ENCODE measurements around the gene FGF14. TPM values are rescaled to one million over a fixed set of nuclear protein-coding genes. Genes with fewer than 3 reads are reported as not detected.

FGF14 gene
- total and polyA plus RNA-seq, 2 experiments from 2014 or later, result 0.73 TPM; not detected in 1

DNA sequence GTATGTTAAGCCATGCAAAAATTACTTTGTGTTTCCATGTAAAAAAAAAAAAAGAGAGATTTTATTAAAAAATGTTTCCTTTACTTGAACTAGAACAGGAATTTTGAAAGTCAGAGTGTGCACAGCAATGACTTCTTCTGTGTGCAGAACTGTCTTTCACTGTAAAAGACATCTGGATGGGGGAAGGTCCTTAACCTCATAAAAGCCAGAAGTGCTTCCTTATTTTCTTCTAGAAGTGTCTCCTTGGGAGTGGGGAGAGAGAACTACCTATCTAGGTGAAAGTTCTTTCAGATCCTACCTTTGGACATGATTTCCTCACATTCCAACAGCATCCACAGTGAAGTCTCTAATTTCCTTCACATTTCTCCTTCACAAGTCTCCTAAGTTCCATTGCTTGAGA lies 360.3 kb downstream of the FGF14 start:
- H3K4me1 ChIP-seq (ENCODE audit: insufficient read depth), result no peaks in the 10 kb centered on the region
- no peak overlapping the region for H3K4me3 ChIP-seq
- no peaks in the 10 kb centered on the region for H3K27me3 ChIP-seq
- no peaks in the 10 kb centered on the region for H3K79me2 ChIP-seq
- H3K4me2 ChIP-seq, result no peak overlapping the region
- H3K9me3 ChIP-seq (ENCODE audit: low read depth), result no peaks in the 10 kb centered on the region
- no peaks in the 10 kb centered on the region for H4K20me1 ChIP-seq (ENCODE audit: insufficient read depth, poor library complexity, severe bottlenecking)
- no peak overlapping the region for H3K27ac ChIP-seq
- DNase-seq (ENCODE audit: low spot score), result no peak
- no peak overlapping the region for H2AFZ ChIP-seq
- TF ChIP-seq, protein P1, sequence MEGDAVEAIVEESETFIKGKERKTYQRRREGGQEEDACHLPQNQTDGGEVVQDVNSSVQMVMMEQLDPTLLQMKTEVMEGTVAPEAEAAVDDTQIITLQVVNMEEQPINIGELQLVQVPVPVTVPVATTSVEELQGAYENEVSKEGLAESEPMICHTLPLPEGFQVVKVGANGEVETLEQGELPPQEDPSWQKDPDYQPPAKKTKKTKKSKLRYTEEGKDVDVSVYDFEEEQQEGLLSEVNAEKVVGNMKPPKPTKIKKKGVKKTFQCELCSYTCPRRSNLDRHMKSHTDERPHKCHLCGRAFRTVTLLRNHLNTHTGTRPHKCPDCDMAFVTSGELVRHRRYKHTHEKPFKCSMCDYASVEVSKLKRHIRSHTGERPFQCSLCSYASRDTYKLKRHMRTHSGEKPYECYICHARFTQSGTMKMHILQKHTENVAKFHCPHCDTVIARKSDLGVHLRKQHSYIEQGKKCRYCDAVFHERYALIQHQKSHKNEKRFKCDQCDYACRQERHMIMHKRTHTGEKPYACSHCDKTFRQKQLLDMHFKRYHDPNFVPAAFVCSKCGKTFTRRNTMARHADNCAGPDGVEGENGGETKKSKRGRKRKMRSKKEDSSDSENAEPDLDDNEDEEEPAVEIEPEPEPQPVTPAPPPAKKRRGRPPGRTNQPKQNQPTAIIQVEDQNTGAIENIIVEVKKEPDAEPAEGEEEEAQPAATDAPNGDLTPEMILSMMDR (IDR thresholded peaks at IDR 0.05; ENCODE audit: poor library complexity), result no peak
- no peak for TF ChIP-seq EZH2 (IDR thresholded peaks at IDR 0.05; ENCODE audit: borderline replicate concordance)
- no peak for TF ChIP-seq EZH2phosphoT487 (IDR thresholded peaks at IDR 0.05; ENCODE audit: low read depth, severe bottlenecking, unreplicated experiment)
- H3K36me3 ChIP-seq (replicated peaks; ENCODE audit: insufficient read depth, low read depth), result no peaks in the 10 kb centered on the region
- no peaks in the 10 kb centered on the region for H3K9me2 ChIP-seq (replicated peaks; ENCODE audit: insufficient read depth)

DNA sequence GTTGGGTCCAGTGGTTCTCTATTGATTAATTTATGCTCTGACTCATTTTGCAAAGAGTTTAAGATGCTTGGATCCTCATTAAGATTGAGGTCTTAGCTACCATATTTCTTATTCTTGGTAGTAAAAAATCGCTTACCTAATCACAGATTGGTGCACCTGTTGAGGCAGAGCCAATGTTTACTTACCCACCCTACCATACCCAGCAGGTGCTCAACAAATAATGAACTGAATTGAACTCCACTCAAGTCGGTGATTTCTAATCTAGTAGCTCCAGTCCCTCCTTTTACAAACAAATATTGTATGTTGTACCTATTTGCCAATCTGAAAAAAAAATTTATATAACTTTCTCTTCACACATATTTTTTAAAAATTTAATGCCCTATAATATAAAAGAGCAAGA lies 361.0 kb downstream of the FGF14 start:
- TF ChIP-seq EZH2phosphoT487 (IDR thresholded peaks at IDR 0.05; ENCODE audit: low read depth, severe bottlenecking, unreplicated experiment) (no peak), EZH2 (IDR thresholded peaks at IDR 0.05; ENCODE audit: borderline replicate concordance) (no peak)
- TF ChIP-seq, protein P1 (IDR thresholded peaks at IDR 0.05; ENCODE audit: poor library complexity), result no peak
- Histone ChIP-seq H3K4me1 (ENCODE audit: insufficient read depth) (no peaks in the 10 kb centered on the region), H3K4me2 (no peak overlapping the region), H3K9me3 (ENCODE audit: low read depth) (no peaks in the 10 kb centered on the region), H3K36me3 (replicated peaks; ENCODE audit: insufficient read depth, low read depth) (no peaks in the 10 kb centered on the region), H3K79me2 (no peaks in the 10 kb centered on the region), H3K9me2 (replicated peaks; ENCODE audit: insufficient read depth) (no peaks in the 10 kb centered on the region), H3K27ac (no peak overlapping the region), H4K20me1 (ENCODE audit: insufficient read depth, poor library complexity, severe bottlenecking) (no peaks in the 10 kb centered on the region), H2AFZ (no peak overlapping the region), H3K4me3 (no peak overlapping the region), H3K27me3 (no peaks in the 10 kb centered on the region)
- WGBS (ENCODE audit: low lambda C conversion rate, missing lambda C conversion rate), result 57% methylated on average over 2 of the region's 2 CpGs
- no peak for DNase-seq (ENCODE audit: low spot score)

DNA sequence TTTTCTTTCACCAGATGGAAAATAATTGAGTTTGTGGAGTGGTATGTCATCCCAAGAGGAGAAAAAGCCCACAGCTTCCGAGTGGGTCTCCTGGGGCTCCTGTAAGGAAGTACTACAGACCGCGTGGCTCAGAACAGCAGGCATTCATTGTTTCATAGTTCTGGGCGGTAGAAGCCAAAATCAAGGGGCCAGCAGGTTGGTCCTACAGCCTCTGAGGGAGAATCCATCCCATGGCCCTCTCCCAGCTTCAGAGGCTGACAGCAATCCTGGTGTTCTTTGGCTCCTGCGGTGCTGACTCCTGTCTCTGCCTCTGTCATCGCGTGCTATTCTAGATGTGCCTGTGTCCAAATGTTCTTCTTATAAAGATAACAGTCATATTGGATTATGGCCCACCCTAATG lies 362.6 kb downstream of the FGF14 start:
- no peaks in the 10 kb centered on the region for H3K27me3 ChIP-seq
- H3K4me1 ChIP-seq (ENCODE audit: insufficient read depth), result no peaks in the 10 kb centered on the region
- WGBS (ENCODE audit: low lambda C conversion rate, missing lambda C conversion rate), result 83% methylated on average over 7 of the region's 7 CpGs
- no peaks in the 10 kb centered on the region for H4K20me1 ChIP-seq (ENCODE audit: insufficient read depth, poor library complexity, severe bottlenecking)
- no peaks in the 10 kb centered on the region for H3K9me2 ChIP-seq (replicated peaks; ENCODE audit: insufficient read depth)
- H2AFZ ChIP-seq, result no peak overlapping the region
- H3K9me3 ChIP-seq (ENCODE audit: low read depth), result no peaks in the 10 kb centered on the region
- DNase-seq (ENCODE audit: low spot score), result no peak
- no peaks in the 10 kb centered on the region for H3K79me2 ChIP-seq
- H3K27ac ChIP-seq, result no peak overlapping the region
- no peak overlapping the region for H3K4me2 ChIP-seq
- H3K4me3 ChIP-seq, result no peak overlapping the region
- TF ChIP-seq EZH2phosphoT487 (IDR thresholded peaks at IDR 0.05; ENCODE audit: low read depth, severe bottlenecking, unreplicated experiment), result no peak
- TF ChIP-seq, protein P1 (IDR thresholded peaks at IDR 0.05; ENCODE audit: poor library complexity), result no peak
- no peak for TF ChIP-seq EZH2 (IDR thresholded peaks at IDR 0.05; ENCODE audit: borderline replicate concordance)
- H3K36me3 ChIP-seq (replicated peaks; ENCODE audit: insufficient read depth, low read depth), result no peaks in the 10 kb centered on the region

DNA sequence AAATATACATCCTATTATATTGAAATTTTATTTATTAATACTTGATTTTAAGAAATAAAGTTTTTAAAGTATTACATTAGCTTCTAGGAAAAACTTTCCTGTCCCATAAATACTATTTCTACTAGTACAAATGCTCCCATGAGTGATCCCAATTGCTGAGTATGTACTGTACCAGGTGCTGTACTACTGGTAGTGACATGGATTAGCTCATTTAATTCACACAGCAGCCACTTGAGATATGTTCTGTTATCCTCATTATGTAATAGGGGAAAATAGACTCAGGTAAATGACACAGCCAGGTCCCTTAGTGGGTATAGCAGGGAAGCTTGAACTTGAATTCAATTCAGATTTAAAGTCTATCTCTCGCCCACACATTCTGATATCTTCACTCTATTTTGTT lies 363.1 kb downstream of the FGF14 start:
- H3K79me2 ChIP-seq, result no peaks in the 10 kb centered on the region
- DNase-seq (ENCODE audit: low spot score), result no peak
- no peaks in the 10 kb centered on the region for H3K27me3 ChIP-seq
- H3K4me1 ChIP-seq (ENCODE audit: insufficient read depth), result no peaks in the 10 kb centered on the region
- H3K4me3 ChIP-seq, result no peak overlapping the region
- no peaks in the 10 kb centered on the region for H3K36me3 ChIP-seq (replicated peaks; ENCODE audit: insufficient read depth, low read depth)
- H2AFZ ChIP-seq, result no peak overlapping the region
- no peak overlapping the region for H3K4me2 ChIP-seq
- no peak for TF ChIP-seq EZH2 (IDR thresholded peaks at IDR 0.05; ENCODE audit: borderline replicate concordance)
- TF ChIP-seq, protein P1 (IDR thresholded peaks at IDR 0.05; ENCODE audit: poor library complexity), result no peak
- no peaks in the 10 kb centered on the region for H4K20me1 ChIP-seq (ENCODE audit: insufficient read depth, poor library complexity, severe bottlenecking)
- no peak overlapping the region for H3K27ac ChIP-seq
- H3K9me2 ChIP-seq (replicated peaks; ENCODE audit: insufficient read depth), result no peaks in the 10 kb centered on the region
- H3K9me3 ChIP-seq (ENCODE audit: low read depth), result no peaks in the 10 kb centered on the region
- 91% methylated on average over 1 of the region's 1 CpG for WGBS (ENCODE audit: low lambda C conversion rate, missing lambda C conversion rate)
